ENCODE measurements around the gene TPPP2.
"Not testable (repeated sequence)": the region's sequence is repeated elsewhere in the genome, so short reads cannot be mapped to it uniquely, and the experiment has no call there.

The TPPP2 gene

DNA sequence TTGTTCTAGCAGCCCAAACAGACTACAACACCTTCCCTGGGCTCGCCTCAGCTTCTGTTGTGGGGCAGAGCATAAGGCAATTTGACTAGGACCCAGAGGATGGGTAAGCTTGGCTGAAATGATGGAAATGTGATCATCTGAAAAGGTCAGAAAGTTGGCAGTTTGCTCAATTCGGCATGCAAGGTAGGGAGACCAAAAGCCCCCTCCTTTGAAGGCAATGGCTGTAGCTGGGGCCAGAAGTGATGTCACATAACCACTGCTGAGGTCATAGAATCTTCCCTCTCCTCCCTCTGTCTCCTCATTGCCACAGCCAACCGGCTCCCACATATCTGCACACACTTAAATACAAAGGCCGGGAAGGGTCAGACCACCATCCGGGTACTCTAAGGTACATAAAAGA lies at the start of gene TPPP2:
Gene TPPP2, plus strand, starts transcription at position 301 of the 400 bp plus-strand sequence. CDS start 365 bp downstream, outside the sequence.
- DNase-seq (ENCODE audit: low spot score), result no peak

DNA sequence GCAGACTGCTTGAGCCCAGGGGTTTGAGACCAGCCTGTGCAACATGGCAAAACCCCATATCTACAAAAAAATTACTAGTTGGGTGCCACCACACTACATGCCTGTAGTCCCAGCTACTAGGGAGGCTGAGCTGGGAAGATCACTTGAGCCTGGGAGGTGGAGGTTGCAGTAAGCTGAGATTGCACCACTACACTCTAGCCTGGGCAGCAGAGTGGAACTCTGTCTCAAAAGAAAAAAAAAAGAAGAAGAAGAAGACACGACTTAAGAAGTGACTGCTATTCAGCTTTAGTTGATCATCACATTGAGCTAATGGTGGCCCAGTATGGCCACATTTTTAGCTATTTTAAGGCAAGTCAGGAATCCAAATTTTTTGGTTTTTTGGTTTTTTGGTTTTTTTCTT lies 49.1 kb upstream of the TPPP2 start:
- DNase-seq (ENCODE audit: low spot score), result no peak

DNA sequence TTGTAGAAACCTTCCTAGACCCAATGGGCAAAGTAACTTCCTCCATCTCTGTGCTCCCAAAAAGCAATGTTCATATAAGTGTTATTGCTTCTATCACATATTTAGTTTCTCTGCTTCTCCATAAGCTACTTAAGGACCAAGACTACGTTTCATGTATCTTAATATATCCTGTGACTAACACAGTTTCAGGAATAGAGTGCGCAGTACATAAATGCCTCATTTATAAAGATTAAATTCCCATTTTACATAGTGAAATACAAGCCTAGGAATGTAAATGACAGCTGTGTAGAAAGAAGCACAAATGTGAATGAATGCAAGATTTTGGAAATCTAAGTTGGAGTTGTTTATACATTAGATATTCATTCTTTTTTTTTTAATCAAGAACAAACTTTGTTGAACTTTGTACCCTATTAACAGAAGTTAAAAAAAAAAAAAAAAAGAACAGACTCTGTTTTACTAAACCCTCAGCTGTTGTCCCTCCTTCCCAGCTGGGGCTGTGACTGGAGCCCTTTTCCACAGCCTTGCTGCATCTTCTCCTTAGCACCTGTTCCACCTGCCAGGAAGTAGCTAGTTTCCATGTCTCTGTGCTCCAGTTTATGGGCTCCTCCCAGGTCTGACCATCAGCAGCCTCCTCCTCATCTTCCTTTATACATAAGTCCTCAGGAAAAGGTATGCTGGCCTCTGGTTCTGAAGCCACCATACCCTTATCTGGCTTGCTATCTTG lies 47.2 kb upstream of the TPPP2 start:
- no peak for DNase-seq (ENCODE audit: low spot score)

DNA sequence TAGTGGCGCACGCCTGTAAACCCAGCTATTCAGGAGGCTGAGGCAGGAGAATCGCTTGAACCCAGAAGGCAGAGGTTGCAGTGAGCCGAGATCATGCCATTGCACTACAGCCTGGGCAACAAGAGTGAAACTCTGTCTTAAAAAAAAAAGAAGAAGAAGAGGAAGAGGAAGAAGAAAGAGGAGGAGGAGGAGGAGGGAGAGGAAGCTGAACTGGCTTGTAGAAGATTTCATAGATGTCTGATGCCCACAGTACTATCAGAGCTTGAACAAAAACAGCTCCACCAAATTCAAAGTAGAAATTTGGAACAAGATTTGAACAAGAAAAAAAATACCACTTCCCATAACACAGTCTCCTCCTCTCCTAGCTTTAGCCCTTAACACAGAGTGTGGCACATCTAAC lies 44.4 kb upstream of the TPPP2 start:
- DNase-seq (ENCODE audit: low spot score), result not testable (repeated sequence)

DNA sequence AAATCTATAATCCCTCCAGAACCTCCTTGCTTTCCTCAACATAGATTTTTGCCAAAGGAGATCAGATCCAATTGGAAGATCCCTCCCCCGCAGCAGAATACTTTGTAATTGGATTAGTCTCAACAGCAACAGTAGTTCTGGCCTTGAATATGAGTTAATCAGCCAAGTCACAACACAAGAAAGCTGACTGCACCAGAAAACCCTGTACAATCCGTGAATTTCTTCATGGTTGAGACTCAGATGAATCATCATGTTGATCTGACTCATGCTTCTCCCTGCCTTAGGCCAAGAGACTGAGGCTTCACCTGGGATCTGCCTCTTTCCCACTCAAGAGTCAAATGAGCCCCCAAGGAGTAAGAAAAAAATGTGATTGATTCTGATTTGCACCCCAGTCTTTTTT lies 43.2 kb upstream of the TPPP2 start:
- DNase-seq (ENCODE audit: low spot score), result peak; percentile 90

DNA sequence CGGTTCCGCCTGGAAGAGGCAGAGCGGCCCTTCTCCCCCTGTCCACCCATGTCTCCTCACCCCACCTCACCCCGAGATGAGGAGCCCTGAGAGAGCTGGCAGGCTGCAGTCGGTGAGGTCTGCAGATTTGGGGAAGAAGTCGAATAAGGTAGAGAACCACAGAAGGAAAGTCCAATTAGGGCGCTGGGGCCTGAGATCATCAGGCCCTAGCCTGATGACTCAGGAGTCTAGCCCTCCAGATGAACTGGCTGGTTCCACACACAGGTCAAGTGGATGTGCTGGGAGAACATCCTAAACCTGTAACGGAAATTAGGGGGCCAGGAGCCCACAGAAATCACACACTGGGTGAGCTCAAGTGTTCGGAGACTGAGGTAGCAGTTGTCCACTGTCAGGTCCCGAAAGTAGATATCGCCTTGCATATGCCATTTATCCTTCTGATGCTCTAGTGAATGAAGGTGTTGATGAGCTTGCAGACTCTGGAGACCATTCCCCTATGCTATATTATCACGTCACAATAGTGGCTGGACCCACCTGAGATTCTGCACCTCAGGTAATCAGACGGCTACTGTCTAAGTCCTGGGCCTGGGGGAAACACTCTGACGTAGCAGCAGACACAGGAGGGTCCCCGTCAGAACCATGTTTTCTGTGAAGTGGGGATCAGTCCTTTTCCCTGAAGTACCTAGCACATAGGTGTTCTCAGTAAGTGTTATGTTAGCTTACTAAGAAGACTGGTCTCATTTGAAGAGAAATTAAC lies 41.1 kb upstream of the TPPP2 start:
- DNase-seq (ENCODE audit: low spot score), result no peak

DNA sequence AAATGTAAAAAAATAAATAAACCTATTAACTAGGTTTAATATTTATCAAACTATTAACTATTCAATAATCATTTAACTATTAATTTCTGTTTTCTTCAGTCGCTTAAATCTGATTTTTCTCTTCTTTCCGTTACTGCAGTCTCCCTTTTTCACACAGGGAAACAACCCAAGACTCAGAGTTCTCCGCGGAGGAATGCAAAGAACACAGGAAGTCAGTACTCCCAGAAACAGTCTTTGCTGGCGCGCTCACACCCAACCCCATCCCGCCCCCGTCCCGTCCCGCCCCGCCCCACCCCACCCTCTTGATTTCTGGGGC lies 40.6 kb upstream of the TPPP2 start:
- no peak for DNase-seq (ENCODE audit: low spot score)

DNA sequence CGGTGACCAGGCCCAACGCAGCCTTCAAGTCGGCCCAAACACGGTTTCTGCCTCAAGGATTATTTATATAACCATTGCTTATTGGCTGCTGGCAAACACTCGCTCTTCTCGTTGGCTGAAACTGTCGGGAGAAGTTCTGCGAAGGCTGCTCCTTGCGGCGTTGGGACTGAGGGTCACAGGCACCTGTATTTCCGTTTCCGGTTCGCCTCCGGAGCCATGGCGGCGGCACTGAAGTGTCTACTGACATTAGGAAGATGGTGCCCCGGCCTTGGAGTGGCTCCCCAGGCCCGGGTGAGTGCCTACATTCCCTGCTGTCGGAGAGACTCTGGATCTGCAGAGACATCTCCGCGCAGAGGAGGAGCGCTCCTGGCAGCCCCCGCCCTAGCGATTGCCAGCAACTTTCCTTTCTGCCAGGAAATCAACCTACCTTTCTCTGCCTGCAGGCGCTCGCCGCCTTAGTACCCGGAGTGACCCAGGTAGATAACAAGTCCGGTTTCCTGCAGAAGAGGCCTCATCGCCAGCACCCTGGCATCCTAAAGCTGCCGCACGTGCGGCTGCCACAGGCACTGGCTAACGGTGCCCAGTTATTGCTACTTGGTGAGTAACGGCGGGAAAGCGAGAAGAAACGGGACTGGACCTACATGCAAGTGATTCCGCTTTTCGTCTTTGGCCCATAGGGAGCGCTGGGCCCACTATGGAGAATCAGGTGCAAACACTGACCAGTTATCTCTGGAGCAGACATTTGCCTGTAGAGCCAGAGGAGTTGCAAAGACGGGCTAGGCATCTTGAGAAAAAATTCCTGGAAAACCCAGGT lies 40.0 kb upstream of the TPPP2 start, which contains the start of gene METTL17:
Gene METTL17, plus strand, starts transcription at position 194 of the 814 bp plus-strand sequence. Its CDS starts 23 bp downstream, at position 217.
- peak; percentile 92 for DNase-seq (ENCODE audit: low spot score)

DNA sequence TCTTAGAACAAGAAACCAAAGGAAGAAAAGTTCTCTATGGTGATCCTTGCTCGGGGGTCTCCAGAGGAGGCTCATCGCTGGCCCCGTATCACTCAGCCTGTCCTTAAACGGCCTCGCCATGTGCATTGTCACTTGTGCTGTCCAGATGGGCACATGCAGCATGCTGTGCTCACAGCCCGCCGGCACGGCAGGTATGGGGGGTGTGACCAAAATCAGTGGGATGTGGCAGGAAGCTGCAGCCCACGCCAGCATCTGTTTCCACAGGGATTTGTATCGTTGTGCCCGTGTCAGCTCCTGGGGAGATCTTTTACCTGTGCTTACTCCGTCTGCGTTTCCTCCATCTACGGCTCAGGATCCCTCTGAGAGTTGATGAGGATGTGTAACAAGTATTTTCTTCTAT lies 33.5 kb upstream of the TPPP2 start:
- no peak for DNase-seq (ENCODE audit: low spot score)

DNA sequence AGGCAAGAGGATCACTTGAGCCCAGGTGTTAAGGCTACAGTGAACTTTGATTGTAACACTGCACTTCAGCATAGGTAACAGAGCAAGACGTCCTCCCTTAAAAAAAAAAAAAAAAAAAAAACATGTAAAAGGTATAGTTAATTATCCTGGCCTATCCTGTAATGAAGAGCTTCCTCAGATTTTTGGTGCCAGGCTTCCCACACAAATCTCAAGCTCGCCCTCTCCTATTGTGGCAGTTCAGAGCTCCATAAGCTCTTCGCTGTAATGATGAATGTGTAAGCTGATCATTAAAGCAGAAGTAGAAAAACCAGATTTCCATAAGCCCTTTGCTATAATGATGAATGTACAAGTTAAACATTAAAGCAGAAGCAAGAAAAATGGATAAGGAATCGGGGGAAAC lies 32.9 kb upstream of the TPPP2 start:
- DNase-seq (ENCODE audit: low spot score), result no peak

DNA sequence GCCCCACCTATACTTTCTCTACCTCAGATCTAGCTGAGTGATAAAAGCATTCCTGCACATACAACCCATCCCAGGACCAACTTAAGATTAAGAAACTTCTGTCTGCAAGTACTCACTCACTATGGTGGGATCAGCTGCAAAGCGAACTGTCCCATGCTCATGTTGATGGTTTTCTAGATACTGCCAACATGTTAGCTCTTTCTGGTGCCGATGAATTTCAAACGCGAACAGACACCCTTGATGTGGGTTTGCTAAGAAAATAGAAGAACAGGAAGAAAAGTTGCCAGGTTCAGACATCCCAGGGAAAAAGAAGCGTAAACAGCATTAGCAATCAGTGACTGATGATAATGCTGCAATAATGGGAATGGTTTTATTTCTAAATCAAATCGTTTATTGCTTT lies 32.5 kb upstream of the TPPP2 start:
- DNase-seq (ENCODE audit: low spot score), result no peak

DNA sequence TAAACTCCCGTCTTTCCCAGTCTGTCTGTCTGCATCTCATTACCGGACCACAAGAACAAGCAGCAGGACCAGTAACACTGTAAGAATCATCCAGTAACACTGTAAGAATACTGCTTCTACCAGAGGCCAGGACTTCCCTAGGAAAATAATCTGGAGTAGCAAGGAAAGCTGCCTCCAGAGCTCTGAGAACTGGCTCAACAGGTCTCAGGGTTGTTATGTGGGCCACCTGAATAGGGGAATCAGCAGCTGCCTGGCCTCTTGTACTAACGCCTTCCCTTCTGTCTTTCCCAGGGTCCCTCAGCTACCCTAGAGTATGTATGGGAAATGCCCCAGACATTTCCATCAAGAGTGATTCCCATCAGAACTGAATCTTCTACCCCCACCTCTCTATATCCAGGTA lies 31.9 kb upstream of the TPPP2 start:
- no peak for DNase-seq (ENCODE audit: low spot score)

DNA sequence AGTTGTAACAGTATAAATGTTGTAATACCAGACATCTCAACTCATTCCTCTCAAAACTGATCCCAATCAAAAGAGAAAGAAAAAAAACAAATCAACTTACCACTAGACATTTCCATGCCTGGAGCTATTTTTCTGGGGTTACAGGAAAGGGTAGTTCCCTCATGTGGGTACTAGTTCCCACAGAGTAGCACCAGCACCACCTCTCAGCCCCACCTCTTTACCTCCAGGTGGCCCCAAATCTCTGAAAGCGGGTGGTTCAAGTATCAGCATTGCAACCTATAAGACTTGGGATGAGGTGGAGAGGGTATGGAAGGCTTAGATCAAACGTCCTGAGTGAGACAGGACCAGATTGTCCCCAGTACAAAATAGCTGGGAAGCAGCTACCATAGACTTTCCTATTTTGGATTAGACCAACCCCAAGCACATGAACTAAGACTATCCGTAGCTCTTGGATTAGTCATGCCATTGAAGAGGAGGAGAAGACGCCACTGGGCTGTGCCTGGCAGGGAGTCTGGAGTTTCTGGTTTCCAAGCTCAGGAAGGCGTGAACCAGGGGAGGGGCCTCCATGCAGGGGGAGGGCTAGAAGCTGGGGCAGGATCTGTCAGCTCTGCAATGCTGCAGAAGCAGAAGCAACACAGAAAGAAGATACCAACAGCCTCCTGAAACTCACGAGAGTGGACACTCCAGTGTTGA lies 31.2 kb upstream of the TPPP2 start, which contains the start of gene SLC39A2:
Gene SLC39A2, plus strand, starts transcription at position 620 of the 693 bp plus-strand sequence. CDS start 154 bp downstream, outside the sequence.
- peak; percentile 28 for DNase-seq (ENCODE audit: low spot score)

DNA sequence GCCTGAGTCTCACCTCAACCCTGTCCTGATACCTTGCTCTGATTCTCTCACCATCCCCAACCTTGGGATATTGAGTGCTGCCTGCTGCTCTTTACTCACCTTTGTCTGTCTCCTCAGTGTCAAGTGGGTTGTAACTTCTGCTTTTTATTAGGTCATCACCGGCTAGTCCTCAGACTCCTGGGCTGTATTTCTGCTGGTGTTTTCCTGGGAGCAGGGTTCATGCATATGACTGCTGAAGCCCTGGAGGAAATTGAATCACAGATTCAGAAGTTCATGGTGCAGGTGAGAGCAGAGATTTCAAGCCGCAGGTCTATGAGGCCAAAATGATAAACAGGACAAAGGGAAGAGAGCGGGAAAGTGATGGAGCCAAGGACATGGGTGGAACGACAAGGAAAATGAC lies 30.4 kb upstream of the TPPP2 start:
- no peak for DNase-seq (ENCODE audit: low spot score)

DNA sequence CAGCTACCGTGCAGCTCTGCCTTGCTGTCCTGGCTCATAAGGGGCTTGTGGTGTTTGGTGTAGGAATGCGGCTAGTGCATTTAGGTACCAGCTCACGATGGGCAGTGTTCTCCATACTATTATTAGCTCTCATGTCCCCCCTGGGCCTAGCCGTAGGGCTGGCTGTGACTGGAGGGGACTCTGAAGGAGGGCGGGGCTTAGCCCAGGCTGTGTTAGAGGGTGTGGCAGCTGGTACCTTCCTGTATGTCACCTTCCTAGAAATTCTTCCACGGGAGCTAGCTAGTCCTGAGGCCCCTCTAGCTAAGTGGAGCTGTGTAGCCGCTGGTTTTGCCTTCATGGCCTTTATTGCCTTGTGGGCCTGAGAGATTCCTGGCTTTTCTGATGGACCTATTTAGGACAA lies 28.8 kb upstream of the TPPP2 start:
- no peak for DNase-seq (ENCODE audit: low spot score)

DNA sequence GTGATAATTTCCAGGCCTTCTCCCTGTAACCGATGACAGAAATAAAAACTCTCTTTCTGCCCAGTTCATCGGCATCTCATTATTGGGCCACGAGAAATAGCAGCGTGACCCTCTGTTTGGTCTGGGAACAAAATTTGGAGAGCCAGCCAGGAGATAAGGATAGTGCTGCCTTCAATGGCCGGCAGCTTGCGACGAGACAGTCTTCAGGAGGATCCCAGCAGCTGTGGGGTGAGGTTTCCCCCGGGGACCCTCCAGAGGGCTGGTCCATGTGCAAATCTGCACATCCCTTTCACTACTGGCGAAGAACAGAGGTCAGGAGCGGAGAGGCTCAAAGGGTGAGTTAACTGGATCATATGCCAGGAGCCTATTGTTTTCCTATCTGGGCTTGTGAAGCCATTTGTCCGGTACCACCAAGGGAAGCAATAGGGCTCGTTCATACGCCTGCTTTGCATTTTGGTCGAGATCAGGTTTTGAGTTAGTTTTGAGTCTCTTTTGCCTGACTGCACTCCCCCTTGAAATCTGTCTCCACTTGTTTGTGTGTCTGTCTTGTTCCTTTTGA lies 26.1 kb upstream of the TPPP2 start:
- DNase-seq (ENCODE audit: low spot score), result no peak

DNA sequence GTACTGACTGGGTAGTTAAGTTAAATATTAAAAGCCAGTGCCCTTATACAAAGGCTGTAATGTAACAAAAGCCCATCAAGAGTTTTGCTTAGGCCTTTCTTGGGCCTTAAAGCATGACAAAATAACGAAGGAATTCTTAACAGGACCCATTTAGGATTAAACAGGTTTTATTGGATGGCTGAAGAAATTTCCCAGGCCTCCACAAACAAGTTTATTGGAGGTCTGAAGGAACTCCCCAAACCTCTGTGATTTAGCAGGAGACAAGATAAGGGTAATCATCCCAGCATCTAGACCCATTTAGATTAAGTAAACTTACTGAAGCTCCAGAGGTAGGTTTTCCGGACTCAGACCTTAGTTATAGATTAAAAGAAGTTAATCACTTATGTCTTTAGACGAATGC lies 20.3 kb upstream of the TPPP2 start:
- DNase-seq (ENCODE audit: low spot score), result not testable (repeated sequence)

DNA sequence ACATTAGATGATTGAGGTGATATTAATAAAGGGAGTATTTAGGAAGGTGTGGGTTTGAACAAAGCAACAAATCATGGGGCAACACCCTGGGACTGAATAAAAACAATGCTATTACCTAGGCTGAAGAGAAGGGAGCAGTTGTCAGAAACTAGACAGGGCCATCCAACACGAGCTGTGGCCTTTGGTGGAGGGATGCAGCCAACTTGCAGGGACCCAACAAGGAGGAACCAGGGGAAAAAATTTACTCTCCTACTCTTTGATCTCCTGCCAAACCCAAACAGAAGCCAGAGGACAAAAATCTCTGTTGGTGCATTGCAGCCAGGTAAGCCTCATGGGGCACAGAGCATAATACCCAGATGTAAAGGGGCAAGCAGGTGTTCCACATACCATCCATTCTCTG lies 18.9 kb upstream of the TPPP2 start:
- no peak for DNase-seq (ENCODE audit: low spot score)

DNA sequence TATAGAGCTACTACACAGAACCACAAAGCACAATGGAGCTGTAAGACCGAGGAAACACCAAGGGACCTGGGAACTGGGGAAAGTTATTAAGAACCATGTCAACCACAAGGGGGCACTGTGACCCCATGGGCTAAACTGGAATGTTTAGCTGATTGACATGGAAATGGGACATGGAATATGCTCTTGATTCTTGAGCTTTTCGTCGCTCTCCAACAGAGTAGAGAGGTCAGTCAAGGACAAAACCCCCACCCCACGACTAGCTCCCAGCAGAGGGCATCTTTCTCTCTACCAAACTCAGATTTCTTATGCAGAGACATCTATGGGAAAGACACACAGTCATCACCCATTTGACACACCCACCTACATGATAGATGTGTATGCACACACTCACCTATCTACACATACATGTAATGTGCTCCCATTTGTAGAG lies 15.2 kb upstream of the TPPP2 start:
- peak; percentile 78 for DNase-seq (ENCODE audit: low spot score)

DNA sequence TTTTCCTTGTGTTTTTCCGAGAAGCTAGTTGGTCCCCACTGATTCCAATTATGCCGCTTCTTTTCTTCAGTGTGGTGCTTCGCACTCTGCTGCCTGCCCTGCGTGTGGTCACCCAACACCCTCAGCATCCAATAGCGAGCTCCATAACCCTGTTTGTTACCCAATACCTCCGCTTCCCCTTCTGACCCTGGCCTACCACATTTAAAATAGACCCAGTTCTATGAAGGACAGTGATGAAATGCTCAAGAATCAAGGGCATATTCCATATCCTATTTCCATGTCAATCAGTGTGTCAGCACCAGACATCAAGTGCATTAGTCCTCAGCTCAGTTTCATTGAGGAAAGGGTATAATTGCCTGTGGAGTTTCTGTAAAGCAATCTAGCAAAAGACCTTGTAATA lies 14.7 kb upstream of the TPPP2 start:
- no peak for DNase-seq (ENCODE audit: low spot score)

DNA sequence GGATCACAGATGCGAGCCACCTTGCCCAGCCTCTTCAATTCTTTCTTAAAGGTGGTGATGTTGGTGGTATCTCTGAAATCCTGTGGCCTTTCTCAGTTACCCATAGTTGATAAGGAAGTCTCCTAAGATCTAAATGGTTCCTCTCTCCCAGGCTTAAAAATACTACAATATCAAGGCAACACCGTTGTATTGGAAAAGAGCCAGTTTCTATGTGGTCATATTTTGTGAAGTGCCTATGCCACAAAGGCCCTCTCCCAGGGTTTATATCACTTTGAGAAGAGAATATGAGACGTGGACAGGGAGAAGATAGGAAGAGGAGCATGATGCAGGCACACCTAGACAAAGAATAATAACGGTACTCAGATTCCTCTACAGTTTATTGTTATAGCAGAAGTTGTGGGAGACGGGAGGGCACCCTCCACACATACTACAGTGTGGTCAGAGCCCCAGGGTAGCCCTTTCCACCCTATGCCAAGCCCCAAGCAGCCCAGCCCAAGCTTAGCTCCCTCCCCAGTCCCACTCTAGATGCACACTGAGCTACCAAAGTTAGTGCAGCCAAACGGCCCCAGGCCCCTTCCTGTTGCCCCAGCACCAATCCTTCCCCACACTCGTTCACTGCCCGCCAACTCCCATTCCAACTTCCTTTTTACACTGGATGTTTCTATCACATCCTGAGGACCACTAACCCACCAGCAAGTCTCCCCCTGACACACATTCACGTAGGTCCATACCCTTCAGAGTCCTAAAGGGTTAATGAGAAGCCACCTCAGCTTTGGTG lies 13.4 kb upstream of the TPPP2 start:
- no peak for DNase-seq (ENCODE audit: low spot score)
